Activated naive CD4-positive, alpha-beta T cell treated with anti-CD3 and anti-CD28 coated beads, Interleukin-2, amount 50 U/mL, for 16 hours (primary cell): ENCODE data around the gene SART1.

Source experiments
- DNase-seq: peaks from one replicate; pipeline ENCODE4 v3.0.0-alpha.2; 2020

Gene SART1

GRCh38 chr11:65961267-65962140, at the start of gene SART1:
SART1 (plus strand) TSS chr11:65961734; CDS start chr11:65961781, 47 bp downstream.
- DNase-seq = peak; percentile 95

- DNase-seq = no peak
These were observed 48.7 kb upstream of the SART1 start for GRCh38 chr11:65912845-65913244.

- DNase-seq = no peak
These were observed 46.3 kb upstream of the SART1 start for GRCh38 chr11:65915101-65915820.

- DNase-seq = no peak
These were observed 45.7 kb upstream of the SART1 start for GRCh38 chr11:65915821-65916251.

- DNase-seq = no peak
These were observed 45.1 kb upstream of the SART1 start for GRCh38 chr11:65916391-65916790.

- no peak for DNase-seq
These were observed 44.5 kb upstream of the SART1 start for GRCh38 chr11:65917077-65917433.

- no peak for DNase-seq
These were observed 43.9 kb upstream of the SART1 start for GRCh38 chr11:65917434-65918210.

GRCh38 chr11:65918211-65919140, 43.1 kb upstream of the SART1 start, which contains the start of gene C11orf68:
C11orf68 (minus strand) TSS chr11:65919062; CDS start chr11:65919031, 31 bp downstream.
- no peak for DNase-seq

GRCh38 chr11:65919141-65919572, 42.4 kb upstream of the SART1 start, which contains the start of gene DRAP1:
DRAP1 (plus strand) TSS chr11:65919426; CDS start chr11:65919502, 76 bp downstream.
- peak; percentile 98 for DNase-seq

GRCh38 chr11:65919573-65920371, 41.8 kb upstream of the SART1 start:
- no peak for DNase-seq

- DNase-seq = no peak
These were observed 41.1 kb upstream of the SART1 start for GRCh38 chr11:65920372-65920802.

GRCh38 chr11:65921033-65921555, 40.4 kb upstream of the SART1 start:
- no peak for DNase-seq

GRCh38 chr11:65921876-65922275, 39.7 kb upstream of the SART1 start:
- no peak for DNase-seq

- DNase-seq = no peak
These were observed 39.0 kb upstream of the SART1 start for GRCh38 chr11:65922565-65922964.

GRCh38 chr11:65925397-65925796, 36.1 kb upstream of the SART1 start:
- no peak for DNase-seq

- peak; percentile 73 for DNase-seq
These were observed 33.6 kb upstream of the SART1 start for GRCh38 chr11:65927904-65928397.

GRCh38 chr11:65928667-65929066, 32.9 kb upstream of the SART1 start:
- no peak for DNase-seq

GRCh38 chr11:65931773-65932557, 29.6 kb upstream of the SART1 start:
- no peak for DNase-seq

- no peak for DNase-seq
These were observed 29.0 kb upstream of the SART1 start for GRCh38 chr11:65932558-65932919.

GRCh38 chr11:65934014-65934413, 27.5 kb upstream of the SART1 start:
- no peak for DNase-seq
